ENCODE results near the gene AUNIP.

AUNIP gene

GRCh38 chr1:25888426-25888987 is 29.2 kb upstream of the AUNIP start:
- H3K4me3 ChIP-seq (ENCODE audit: low read length), result no peak overlapping the region
- TF ChIP-seq CTCF (conservative IDR thresholded peaks at IDR 0.05; ENCODE audit: low read length), result no peak
- no peak for DNase-seq (ENCODE audit: low read depth)

- no peak for TF ChIP-seq CTCF (conservative IDR thresholded peaks at IDR 0.05; ENCODE audit: low read length)
- no peak overlapping the region for H3K4me3 ChIP-seq (ENCODE audit: low read length)
- DNase-seq (ENCODE audit: low read depth), result no peak
These were observed 26.3 kb upstream of the AUNIP start for GRCh38 chr1:25885602-25886001.

DNA sequence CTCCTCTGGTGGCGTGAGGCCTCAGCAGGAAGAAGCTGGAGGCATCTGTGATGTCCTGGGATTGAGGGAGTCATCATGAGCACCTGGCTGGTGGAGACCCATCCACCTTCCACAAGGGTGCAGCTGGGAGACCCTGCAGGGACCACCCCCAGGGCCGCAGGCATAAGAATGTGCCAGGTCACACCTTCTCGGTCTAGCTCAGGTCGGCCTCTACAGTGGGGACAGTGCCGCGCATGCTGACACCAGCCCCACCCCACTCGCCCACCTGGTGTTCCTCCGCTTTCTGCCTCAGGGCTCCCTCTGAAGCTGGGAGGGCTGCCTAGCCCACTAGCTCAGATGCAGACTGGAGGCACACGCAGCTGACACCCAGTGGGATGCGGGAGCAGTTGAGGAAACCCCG is 22.0 kb upstream of the AUNIP start:
- no peak for TF ChIP-seq CTCF (conservative IDR thresholded peaks at IDR 0.05; ENCODE audit: low read length)
- no peak overlapping the region for H3K4me3 ChIP-seq (ENCODE audit: low read length)
- no peak for DNase-seq (ENCODE audit: low read depth)

- DNase-seq (ENCODE audit: low read depth), result no peak
- TF ChIP-seq CTCF (conservative IDR thresholded peaks at IDR 0.05; ENCODE audit: low read length), result no peak
- H3K4me3 ChIP-seq (ENCODE audit: low read length), result no peak overlapping the region
These were observed 21.3 kb upstream of the AUNIP start for GRCh38 chr1:25880518-25880917.

DNA sequence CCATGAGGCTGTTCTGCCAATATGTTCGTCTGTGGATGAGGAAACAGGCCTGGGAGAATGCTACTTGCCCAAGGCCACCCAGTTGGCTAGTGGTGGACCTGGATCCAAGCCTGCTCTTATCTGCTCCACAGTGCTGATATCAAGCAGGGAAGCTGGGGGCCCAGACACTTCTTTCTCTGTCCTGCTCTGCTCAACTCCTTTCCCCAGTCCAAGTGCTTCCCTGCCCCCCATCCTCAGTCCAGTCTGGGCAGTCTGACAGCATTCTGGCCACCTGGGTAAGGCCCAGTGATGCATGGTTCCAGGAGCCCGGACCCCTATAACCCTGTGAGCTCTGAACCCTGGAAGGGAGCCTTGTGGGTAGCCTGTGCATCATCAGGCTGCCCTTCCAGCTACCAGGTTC is 20.4 kb upstream of the AUNIP start:
- no peak for DNase-seq (ENCODE audit: low read depth)
- H3K4me3 ChIP-seq (ENCODE audit: low read length), result no peak overlapping the region
- TF ChIP-seq CTCF (conservative IDR thresholded peaks at IDR 0.05; ENCODE audit: low read length), result no peak

GRCh38 chr1:25878690-25879089 is 19.4 kb upstream of the AUNIP start:
- TF ChIP-seq CTCF (conservative IDR thresholded peaks at IDR 0.05; ENCODE audit: low read length), result no peak
- no peak for DNase-seq (ENCODE audit: low read depth)
- no peak overlapping the region for H3K4me3 ChIP-seq (ENCODE audit: low read length)

- DNase-seq (ENCODE audit: low read depth), result no peak
- TF ChIP-seq CTCF (conservative IDR thresholded peaks at IDR 0.05; ENCODE audit: low read length), result no peak
- no peak overlapping the region for H3K4me3 ChIP-seq (ENCODE audit: low read length)
These were observed 17.9 kb upstream of the AUNIP start for GRCh38 chr1:25877155-25877554.
